Kidney capillary endothelial cell (primary cell): ENCODE measurements around the gene UPK2.

Experiments
- DNase-seq: peaks from one replicate; pipeline ENCODE4 v3.0.0-alpha.2; 2018; ENCODE audit warnings: low spot score

Gene UPK2

DNA sequence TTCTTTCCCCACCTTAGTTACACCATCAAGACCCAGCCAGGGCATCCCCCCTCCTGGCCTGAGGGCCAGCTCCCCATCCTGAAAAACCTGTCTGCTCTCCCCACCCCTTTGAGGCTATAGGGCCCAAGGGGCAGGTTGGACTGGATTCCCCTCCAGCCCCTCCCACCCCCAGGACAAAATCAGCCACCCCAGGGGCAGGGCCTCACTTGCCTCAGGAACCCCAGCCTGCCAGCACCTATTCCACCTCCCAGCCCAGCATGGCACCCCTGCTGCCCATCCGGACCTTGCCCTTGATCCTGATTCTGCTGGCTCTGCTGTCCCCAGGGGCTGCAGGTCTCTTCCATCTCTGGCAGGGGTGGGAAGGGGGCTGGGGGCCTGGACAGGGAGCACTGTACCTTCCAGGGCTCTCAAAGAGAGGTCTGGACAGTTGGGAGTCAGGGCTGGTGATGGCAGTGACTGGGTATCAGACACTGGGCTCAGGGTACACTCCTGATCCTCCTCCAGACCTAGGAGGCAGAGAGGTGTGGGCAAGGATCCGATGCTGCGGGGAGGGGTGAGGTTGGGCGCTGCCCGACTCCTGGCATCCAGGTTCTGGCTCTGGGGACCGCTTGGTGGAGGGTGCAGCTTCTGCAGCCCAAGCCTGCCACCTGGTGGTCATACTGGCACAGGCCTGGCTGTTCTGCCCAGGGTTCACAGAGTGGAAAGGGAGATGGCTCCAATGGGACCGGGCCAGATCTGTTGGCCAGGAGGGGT is at the start of gene UPK2:
TSS of gene UPK2 (plus strand) at position 205 of the 753 bp plus-strand sequence. CDS start at position 258, 53 bp downstream.
- peak; percentile 82 for DNase-seq

DNA sequence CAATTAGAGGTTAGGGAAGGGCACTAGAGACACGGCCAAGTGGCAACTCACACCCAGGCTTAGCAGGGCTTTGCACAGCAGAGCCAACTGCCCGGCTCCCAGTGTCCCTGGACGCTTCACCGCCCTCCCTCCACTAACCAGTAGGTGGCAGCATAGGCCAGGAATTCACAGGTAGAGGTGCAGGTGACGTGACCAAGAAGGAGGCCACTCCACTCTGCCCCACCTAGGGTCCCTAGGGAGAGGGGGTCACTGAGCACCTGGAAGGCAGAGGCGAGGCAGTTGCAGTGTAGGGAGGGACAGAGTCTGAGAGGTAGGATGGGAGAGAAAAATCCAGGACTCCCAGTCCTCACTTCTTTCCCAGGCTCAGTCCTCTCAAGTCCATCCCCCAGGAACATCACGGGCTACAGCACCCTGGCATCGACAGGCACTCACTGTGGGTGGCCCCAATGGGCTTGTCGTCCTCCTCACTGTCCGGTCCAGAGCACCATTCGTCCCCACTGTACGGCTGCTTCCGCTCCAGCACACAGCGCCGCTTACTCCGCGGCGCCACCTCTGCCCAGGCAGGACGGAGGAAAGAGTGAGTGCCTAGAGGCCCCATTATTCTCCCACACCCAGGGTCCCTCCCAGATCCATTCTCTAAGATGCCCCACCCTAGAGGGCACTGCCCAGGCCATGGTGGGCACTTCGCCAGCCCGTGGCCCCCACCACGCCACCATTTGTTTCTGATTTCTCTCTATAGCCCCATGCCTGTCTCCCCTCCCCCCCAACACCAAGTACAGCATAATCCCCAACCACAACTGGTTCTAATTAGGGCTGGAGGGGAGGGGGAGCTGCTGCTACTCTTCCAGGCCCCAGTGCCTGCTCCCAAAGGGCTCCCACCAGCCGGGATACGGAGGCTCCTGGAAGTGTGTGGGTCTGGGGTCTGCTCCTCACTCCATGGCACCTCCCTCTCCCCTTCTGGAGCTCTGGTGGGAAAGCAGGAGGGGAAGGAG is 48.8 kb upstream of the UPK2 start:
- DNase-seq, result peak; percentile 65

DNA sequence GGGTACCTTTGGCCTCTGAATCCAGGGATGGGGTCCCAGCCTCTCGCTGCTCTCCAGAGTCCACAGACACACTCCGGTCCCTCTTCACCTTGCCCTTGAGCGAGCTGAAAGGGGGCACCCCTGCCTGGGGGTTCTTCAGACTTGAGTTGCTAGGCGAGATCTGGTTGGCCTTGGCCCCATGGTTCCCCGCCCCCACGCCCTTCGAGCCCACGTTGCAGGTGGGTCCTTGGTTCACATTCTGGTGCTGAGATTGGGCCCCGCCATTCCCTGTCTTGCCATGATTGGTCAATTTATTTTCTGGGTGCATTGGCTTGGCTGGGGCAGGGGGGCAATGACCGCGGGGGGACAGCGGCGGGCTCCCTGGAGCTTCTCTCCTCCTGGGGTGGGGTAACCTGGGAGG is 47.8 kb upstream of the UPK2 start:
- DNase-seq, result no peak

DNA sequence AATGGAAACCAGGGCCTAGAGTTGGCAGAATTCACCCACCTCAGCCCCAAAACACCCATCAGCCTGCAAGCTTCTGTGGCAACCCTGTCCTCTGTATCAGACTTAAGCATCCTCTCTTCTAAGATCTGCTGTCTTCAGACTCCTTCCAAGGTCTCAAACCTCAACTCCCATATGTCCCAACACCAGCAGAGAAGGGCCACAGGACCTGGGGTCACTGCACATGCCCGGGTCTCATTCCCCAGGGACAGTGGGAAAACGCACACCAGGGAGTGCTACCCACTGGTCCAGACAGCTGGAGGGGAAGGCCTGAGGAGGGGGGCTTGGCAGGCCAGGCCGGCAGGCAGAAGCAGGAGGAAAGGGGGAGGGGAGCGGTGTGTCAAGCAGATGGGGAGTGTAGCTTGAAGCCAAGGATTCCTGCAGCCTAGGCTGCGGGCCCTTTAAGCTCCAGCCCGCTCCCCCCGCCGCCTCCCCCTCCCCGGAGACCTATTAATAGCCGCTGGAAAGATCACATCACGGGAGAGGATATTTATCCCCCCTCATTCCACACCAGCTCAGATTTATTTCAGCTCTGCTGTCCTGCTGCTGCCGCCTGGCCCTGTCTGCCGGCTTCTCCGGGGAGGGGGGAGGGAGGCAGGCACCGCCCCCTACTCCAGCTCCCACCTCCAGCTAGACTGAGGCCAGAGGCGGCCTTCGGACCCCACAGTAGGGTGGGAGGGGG is 47.0 kb upstream of the UPK2 start:
- peak; percentile 61 for DNase-seq

DNA sequence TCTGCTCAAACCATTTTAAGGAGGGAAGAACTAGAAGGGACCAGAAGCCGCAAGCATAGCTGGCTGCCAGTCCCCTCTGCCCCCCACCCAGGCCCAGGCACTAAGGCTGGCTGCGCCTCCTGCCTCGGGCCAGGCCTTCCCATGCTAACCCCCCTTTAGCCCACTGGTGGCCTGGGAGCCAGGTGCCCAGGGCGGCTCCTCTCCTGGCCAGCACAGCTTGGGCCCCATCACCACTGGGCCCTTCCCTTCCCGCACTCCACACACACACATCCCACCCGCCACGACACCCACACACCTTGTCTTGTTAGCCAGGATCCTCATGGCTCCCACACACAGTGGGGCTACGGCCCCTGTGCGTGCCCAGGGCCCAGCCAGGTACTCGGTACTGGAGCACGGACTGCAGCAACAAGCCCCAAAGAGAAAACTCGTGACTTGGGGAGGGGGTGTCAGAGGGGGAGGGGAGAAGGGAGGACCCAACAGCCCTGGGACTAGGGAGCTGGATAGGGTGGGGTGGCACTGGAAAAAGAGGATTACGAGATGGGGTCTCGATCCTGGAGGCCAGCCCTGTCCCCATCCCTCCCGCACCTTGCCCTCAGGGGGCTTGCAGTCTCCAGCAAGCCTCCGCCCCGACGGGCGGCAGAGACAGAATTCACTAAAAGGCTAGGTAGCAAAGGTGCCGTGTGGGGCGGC is 46.3 kb upstream of the UPK2 start:
- no peak for DNase-seq

DNA sequence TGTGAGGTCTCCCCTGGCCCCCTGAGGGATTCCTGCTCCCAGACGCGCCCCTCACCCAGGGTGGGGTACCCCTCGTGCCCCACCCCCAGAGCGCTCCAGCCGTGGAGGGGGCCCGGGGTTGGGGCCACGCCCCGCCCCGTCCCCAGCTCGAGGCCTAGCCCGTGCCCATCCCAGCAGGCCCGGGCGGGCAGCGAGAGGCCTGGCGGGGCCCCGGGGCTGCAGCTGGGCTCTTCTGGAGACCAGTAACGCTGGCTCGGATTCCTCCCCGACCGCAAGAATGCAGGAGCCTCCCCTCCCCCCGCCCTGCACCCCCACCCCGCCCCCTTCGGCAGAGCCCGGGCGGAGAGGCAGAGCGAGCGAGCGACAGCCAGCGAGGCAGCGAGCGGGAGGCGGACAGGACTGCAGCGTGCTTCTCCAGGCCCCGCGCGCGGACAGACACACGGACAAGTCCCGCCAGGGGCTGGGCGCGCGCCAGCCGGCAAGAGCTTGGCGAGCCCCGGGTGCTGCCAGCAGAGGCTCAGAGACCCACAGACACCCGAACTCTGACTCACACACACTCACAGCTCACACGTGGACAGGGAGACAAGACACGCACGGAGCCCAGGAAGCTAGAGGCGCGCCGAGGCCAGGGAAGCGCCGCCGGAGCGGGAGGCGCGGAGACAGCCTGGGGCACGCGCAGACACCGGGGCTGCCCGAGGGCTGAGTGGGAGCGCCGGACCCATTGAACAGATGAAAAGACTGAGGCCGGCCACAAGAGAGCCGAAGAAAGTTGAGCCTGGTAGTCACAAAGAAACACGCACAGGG is 45.6 kb upstream of the UPK2 start:
- peak; percentile 65 for DNase-seq

DNA sequence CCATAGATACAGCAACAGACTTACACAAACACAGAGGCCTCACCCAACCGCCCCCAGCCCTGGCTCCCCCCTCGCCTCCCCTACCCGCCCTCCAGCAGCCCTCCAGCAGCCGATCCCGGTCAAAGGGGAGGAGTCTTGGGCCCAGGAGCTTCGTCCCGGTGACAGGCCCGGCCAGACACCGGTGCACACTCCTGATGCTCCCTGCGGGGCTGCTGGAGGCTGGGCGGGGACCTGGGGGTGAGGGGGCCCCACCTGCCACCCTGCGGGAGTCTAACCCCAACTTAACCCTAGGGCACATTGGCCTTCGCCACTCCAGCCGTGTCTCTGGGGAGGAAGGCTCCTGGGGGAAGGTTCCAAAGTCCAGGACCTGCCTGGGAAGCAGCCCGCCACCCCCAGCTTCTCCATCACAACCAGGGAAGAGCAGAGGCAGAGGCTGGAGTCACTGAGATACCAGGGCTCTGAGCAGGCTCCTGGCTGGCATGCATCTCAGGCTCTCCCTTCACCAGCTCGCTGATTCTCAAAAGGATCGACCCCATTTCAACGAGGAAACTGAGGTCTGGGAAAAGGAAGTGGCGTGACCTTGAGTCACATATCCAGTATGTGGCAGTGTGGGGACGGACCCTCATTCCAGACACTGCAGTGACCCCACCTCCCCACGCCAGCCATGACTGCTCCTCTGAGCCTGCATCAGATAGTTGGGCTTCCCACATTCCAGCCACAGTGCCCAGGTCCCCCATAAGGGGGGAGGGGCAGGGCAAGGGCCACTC is 44.8 kb upstream of the UPK2 start:
- DNase-seq, result peak; percentile 70

DNA sequence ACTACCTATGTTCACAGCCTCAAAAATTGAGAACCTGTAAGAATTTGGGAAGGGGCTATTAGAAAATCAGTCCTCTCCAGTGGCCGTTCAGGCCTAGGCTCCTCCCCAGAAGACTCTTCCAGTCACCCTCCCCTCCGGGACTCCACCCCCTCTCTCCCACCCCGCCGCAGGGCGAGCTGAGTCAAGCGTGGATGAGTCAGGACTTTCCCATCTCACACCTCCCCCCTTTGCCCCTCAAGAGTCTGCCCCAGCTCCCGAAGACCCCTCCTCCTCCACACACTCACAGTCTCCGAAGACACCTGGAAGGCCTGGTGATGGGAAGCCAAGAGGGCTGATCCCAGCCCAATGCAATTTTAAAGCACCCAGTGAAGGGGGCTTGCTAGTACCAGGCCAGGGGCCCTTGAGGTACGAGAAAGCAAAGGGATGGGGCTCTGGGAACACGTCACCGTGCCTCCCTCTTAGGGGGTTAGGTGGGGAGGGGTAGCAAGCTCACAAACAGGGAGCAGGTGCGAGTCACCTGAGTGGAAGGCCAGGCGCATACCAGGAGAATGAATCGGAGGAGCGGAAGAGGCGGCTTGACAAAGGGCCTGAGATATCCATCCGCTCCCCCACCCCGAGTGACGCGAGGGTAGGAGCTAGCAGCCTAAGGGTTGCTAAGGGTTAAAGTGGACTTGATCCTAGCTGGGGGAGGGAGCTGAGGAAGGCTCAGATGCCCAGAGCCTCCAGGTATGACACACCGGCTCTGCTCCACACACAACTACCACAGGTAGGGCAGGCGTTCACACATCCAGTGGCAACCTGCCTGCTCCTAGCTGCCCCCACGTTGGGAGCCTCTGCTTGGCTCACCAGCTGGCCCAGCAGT is 44.0 kb upstream of the UPK2 start:
- DNase-seq, result peak; percentile 92

DNA sequence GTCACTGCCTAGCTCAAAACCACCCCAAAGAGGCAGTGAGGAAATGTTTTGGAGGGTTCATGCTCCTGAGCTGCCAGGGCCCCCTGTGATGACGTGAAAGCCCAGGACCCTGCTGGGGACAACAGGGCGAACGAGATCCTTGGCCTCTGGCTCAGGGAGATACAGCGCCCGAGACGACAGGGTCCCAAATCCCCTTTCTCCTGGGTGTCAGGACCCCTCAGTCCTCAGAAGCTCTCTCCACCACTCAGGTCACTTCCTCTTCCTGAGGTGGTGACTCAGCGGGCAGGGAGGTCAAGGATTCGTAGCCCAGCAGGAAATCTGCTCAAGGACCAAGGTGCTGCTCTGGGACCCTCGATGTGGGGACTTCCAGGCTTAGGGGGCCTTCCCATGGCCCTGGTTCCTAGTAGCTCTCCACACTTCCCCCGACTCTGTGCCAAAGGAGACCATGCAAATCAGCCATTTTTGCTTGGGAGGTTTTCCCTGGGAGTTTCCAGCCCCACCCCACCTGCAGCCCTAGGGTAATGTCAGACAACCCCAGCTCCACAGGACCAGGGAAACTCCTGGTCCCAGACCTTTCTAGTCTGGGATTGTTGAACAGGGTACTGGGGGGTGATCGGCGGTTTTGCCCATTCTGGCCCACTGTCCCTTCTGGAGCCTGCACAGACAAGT is 43.2 kb upstream of the UPK2 start:
- DNase-seq, result peak; percentile 68

DNA sequence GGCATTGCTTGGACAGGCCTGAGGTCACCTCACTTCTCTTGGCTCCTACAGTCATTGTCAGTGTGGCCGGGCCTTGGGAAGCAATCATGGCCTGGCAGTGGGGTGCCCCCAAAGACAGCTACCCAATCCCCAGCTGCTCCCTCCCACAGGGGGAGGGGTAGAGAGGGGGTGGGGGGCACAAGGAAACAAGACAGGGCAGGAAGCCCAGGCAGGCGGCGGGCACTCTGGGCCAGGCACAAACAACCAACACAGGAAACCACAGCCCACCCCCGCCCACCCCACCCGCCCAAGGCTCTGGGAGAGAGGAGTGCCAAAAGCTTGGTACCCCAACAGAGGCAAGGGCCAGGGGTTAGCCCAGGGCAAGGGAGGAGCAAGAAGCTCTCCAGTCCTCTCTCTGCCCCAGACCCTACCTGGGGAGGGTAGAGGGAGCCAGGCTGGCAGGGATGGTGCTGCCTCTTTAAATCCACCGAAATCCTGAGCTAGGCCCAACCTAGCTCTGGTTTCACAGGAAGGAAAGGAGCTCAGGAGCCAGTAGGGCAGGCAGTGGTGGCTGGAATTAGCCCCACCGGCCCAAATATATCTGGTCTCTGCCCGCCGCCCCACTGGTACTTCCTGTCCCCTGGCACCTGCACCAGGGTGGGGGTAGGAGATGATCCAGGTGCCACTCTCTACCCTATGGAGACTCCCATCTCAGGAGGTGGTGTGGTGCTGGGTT is 42.5 kb upstream of the UPK2 start:
- DNase-seq, result peak; percentile 41

DNA sequence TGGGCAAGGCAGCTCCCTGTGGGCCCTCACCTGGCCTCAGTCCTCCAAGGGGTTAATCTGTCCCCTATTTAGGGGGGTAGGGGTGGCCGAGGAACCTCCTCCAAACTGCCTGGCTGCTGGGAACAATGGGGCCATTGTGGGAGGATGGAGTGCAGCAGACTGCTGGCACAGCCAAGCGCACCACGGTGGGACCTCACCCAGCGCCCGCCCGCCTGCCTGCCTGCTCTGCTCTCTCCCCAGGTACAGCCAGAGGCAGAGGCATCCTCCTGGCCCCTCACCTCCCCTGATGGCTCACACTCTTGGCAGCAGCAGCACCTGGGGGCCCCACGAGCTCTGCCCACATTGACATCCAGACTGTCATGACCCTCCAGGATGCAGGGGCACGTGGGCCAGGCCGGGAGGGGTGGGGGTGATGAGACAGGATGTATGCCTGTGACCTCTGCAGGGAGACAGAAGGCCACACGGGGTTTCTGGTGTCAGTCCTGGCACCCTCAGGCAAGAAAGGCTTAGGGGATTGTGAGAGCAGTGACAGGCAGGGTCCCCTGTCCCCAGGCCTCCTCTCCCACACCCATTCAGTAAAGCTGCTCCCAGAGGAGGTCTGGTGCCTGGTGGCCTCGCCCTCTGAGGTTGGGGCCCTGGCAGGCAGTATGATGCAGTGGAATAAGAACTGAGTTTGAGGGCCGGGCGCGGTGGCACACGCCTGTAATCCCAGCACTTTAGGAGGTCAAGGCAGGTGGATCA is 41.8 kb upstream of the UPK2 start:
- no peak for DNase-seq

DNA sequence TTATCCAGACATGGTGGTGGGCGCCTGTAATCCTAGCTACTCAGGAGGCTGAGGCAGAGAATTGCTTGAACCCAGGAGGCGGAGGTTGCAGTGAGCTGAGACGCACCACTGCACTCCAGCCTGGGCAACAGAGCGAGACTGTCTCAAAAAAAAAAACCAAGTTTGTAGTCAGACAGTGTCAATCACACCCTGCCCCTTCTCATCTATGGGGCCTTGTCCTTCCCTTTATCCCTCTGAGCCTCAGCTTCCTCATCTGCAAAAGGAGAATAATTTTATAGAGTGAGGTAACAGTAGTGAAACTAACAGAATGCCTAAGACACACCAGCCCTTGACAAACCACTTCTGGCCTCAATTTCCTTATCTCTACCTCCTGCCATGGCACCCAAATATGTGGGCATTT is 41.1 kb upstream of the UPK2 start:
- DNase-seq, result no peak

DNA sequence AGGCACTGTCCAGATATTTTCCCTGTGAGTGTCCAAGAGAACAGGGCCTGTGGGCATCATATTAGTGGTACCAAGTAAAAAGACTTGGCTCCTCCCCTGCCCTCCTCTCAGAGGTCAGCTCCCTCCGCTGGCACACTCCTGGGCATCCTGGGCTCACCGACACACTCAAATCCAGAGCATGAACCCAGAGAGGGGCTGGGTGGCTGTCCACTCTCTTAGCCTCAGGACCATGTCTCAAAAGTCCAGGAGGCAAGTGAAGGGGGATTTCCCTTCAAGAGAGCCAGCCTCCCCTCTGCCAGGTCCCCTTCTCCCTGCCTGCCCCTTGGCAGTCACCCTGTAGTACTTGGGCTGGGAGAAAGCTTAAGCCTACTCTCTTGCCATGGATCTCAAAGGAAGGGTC is 40.7 kb upstream of the UPK2 start:
- no peak for DNase-seq

DNA sequence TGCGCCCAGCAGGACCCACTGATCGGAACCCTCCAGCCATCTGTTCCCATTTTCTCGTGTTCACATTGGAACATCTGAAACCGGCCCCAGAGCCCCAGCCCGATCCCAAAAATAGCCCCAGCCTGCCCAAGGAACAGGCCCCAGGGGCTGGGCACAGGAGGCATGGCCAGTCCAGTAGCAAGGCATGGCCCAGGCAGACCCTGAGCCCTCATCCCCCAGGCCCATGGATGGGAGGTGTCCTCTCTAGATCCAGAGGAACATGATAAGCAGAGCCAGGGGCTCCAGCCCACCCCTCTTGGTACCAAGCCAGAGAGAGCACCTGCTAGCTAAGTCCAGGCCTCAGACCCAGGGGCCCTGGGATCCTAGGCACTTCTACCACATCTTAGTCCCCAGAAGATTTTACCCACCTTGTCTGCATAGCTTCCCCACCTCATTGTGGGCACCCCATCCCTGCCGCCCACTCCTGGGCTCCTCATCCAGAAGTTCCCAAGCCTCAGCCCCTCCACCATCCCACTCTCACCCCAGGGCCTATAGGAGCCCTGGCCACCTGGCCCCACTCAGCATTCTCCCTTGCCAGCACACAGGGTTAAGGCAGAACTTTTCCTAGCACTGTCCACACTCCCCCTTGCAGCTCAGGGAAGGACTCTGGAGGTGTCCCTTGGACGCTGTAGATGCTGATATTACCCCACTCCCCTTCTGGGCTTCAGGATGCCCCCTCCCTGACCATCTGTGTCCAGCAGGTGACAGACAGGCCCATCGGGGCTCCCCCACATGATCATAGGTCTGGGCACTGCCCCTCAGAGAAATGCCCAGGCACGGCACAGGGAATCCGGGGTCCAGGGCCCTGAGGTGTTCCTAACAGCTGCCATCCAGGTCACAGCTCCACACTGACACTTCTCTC is 39.9 kb upstream of the UPK2 start:
- DNase-seq, result no peak

DNA sequence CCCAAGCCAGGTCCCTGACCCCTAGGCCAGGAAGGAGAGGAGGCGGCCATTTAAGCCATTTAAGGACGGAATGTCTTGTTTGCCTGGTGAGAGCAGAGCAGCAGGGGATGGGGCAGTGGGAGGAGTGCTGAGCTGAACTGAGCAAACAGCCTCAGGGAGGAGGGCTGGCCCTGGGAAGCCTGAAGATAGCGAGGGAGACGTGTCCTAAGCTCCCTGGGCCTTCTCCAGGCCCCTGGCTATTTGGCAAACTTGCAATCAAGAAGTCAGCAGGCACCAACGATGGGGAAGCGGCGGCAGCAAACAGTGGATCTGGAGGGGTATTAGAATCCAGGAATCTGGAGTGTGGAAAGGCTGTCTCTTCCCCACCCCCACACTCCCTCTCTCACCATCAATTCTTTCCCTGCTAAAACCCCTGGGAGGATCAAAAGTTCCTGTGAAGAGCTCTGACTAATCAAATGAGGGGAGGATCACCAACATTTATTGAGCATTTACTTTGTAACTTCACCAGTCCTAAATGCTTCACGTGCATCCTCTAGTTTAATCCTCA is 39.2 kb upstream of the UPK2 start:
- no peak for DNase-seq
